NCI-H1436 treated with DMSO at 0.1 percent for 48 hours (cell line): ENCODE measurements around the gene NFE2L1.
"Not testable (repeated sequence)": the region's sequence is repeated elsewhere in the genome, so short reads cannot be mapped to it uniquely, and the experiment has no call there.

ENCODE experiments used
- DNase-seq: peaks from one replicate; lab custom pipeline; 2025; lab: John Stamatoyannopoulos, UW

The NFE2L1 gene, protein sequence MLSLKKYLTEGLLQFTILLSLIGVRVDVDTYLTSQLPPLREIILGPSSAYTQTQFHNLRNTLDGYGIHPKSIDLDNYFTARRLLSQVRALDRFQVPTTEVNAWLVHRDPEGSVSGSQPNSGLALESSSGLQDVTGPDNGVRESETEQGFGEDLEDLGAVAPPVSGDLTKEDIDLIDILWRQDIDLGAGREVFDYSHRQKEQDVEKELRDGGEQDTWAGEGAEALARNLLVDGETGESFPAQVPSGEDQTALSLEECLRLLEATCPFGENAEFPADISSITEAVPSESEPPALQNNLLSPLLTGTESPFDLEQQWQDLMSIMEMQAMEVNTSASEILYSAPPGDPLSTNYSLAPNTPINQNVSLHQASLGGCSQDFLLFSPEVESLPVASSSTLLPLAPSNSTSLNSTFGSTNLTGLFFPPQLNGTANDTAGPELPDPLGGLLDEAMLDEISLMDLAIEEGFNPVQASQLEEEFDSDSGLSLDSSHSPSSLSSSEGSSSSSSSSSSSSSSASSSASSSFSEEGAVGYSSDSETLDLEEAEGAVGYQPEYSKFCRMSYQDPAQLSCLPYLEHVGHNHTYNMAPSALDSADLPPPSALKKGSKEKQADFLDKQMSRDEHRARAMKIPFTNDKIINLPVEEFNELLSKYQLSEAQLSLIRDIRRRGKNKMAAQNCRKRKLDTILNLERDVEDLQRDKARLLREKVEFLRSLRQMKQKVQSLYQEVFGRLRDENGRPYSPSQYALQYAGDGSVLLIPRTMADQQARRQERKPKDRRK

GRCh38 chr17:48047741-48048383 lies at the start of gene NFE2L1:
TSS of gene NFE2L1 (plus strand) at chr17:48048359. CDS start at chr17:48051119, 2,760 bp downstream.
- peak; percentile 100 for DNase-seq

DNA sequence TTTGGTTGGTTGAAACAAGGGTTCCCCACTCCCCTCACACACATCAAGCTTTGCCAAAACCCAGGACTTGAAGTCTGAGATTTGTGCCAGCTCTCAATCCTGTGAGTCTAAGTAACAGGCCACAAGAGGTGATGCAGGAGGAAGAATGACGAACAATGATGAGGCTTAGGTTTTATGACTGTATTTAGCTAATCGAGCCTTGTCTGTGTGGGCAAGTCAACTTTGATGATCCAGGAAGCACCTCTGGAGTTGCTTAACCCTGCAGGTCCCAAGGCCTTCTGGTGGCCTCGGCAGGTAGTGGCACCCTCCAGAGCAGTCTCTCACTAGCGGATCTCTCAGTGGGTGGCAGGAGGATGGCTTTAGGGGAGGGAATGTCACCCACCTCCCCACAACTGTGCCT lies 48.6 kb upstream of the NFE2L1 start:
- peak; percentile 30 for DNase-seq

GRCh38 chr17:48001197-48001596 lies 47.0 kb upstream of the NFE2L1 start:
- no peak for DNase-seq

DNA sequence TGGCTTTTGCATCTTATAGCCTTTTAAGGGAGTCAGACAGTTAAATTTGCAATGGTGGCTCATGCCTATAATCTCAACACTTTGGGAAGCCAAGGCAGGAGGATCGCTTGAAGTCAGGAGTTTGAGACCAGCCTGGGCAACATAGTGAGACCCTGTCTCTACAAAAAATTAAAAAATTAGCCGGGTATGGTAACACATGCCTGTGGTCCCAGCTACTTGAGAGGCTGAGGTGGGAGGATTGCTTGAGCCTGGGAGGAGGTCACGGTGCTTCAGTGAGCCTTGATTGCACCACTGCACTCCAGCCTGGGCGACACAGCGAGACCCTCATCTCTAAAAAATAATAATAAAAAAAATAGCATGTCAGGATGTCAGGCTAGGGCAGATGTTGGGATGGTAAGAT lies 46.5 kb upstream of the NFE2L1 start:
- DNase-seq = not testable (repeated sequence)

- peak; percentile 84 for DNase-seq
These were observed 45.8 kb upstream of the NFE2L1 start for GRCh38 chr17:48002266-48002915.

GRCh38 chr17:48002916-48003416 lies 45.2 kb upstream of the NFE2L1 start:
- DNase-seq = no peak

DNA sequence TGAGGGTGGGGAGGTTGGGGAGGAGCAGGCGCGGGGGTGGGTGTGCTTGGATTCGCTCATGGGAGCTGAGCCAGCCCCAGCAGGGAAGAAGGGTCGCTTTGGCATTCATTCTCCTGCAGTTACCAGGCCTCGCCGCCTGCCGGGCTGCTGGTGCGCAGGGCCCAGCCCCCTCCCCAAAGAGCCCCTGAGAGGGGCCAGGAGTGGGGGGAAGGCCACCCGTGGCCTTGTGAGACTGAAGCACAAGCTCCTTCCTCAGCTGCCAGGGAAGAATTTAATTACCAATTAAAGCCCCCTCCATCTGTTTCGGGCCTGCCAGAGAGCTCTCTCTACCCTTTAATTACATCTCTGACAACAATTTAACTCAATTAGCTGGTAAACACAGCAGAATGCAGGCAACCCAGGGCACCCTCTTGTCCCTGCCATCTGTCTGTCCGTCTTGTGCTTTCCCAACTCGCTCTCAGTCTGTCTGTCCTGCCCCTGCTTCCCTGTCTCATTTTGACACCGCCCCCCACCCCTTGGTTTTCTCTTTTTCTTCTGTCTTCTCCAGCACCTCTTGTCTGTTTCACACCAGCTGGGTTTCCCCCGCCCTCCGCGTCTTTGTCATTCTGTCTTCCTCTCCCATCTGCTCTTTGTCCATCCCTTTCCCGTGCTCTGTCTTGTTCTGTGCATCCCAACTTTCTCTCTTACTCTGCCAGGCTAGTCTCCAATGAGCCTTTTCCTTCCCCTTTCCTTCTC lies 44.6 kb upstream of the NFE2L1 start:
- peak; percentile 97 for DNase-seq

DNA sequence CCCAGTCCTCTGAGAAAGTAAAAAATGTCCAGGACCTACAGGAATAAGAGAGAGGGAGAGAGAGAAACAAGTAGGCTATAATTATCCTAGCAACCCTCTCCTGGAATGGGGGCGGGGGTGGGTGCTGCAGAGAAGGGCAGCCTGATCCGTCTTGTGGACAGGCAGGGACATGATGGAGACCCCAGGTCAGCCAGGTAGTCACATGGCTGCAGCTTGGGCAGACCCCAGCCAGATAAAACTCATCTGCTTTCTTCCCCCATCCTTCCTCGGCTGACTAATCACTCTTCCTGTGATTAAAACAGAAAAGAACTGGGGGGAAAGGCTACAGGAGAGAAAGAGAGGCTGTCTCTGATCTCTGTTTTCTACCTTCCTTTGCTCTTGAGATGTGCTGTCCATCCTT lies 43.2 kb upstream of the NFE2L1 start:
- DNase-seq = no peak

DNA sequence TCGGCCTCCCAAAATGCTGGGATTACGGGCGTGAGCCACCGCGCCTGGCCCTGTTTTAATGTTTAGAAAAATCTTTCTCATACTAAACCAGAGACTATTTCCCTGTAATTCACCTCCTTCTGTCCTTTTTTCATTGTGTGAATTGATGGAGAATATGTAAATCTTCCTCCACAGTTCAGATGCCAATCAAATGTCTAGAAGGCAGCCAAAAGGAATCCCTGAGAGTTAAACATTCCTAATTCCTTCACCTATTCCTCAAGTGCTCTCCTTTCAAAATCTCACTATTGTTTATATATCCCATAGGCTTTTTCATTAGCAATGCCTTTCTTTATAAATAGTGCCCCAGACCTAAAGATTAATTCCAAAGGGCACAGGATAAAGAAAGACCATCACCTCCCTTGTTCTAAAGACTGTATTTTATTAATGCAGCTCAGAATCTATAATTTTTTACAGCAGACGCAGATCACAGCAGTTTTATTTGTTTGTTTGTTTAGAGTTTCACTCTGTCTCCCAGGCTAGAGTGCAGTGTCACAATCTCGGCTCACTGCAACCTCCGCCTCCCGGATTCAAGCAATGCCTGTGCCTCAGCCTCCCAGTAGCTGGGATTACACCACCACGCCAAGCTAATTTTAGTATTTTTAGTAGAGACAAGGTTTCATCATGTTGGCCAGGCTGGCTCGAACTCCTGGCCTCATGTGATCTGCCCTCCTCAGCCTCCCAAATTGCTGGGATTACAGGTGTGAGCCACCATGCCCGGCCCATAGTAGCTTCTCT lies 41.0 kb upstream of the NFE2L1 start:
- DNase-seq = no peak

- no peak for DNase-seq
These were observed 38.0 kb upstream of the NFE2L1 start for GRCh38 chr17:48010193-48010592.

GRCh38 chr17:48011405-48012150 lies 36.6 kb upstream of the NFE2L1 start:
- DNase-seq = peak; percentile 67

GRCh38 chr17:48012151-48012520 lies 36.0 kb upstream of the NFE2L1 start:
- DNase-seq = peak; percentile 77

- no peak for DNase-seq
These were observed 35.5 kb upstream of the NFE2L1 start for GRCh38 chr17:48012654-48013053.

- no peak for DNase-seq
These were observed 34.1 kb upstream of the NFE2L1 start for GRCh38 chr17:48013876-48014594.

DNA sequence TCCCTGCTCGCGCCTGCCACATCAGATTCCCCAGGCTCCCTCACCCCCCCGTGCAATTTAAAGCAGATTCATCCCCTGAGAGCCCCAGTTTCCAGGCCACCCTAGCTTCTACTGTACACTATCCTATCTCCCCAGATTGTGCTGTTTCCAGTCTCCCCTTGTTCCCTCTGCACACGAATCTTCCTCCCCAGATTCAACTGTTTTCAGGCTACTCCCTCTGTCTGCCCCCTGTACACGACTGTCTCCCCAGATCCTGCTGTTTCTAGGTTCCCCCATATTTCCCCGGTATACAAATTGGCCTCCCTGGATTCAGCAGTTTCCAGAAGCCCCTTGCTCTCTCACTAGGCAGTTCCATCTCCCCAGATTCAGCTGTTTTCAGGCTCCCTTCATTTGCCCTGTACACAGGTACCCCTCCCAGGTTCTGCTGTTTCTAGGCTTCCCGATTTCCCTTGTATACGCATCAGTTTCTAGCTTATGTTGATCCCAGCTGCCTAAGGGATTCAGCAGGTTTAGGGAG lies 33.5 kb upstream of the NFE2L1 start:
- DNase-seq = no peak

GRCh38 chr17:48016112-48016511 lies 32.0 kb upstream of the NFE2L1 start:
- DNase-seq = no peak

- DNase-seq = not testable (repeated sequence)
These were observed 30.4 kb upstream of the NFE2L1 start for GRCh38 chr17:48017817-48018158.

GRCh38 chr17:48021934-48022333 lies 26.2 kb upstream of the NFE2L1 start:
- DNase-seq = no peak

- DNase-seq = no peak
These were observed 25.3 kb upstream of the NFE2L1 start for GRCh38 chr17:48022901-48023300.
